GM21423 (cell line): ENCODE data around the gene PROK2.

Experiments used
- ATAC-seq: cut with Tn5 transposase; IDR thresholded peaks from one replicate; pipeline ENCODE4 v1.9.1; 2021; ENCODE audit warnings: mild to moderate bottlenecking, moderate library complexity; ENCODE audit not compliant: unreplicated experiment

The PROK2 gene

DNA sequence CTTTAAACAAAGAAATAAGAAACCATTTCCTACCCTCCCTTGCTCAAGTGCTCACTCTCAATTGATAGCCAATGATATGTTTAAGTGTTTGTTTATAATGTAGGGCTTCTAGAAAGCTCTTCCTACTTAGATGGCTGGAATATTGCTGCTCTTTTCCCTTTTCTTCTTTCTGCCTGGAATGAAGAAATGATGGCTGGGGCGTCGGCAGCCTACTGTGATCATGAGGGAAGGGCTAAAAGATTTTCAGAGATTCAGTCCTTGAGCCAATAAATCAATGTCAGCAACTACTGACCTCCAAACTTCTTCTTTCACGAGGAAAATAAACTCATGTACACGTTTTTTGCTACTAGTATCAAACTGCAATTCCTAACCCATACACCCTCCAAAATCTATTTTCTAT, 33.3 kb downstream of the PROK2 start:
- no peak for ATAC-seq

DNA sequence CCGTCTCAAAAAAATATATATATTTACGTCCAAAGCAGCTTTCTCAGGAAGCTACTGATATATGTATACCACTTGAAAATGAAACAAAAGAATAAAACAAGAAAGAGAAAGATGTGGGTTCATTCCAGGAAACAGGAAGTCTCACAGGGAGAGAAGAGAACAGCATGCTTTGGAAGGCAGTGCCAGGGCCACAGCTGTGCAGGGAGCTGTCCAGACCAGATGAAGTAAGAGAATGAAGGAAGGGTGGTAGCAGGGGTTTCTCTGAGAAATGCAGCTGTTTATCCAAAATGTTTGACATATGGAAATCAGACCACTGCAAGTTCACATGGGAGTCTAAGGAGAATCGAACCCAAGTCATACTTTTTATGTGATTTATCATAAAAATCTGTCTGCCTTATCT, 40.2 kb downstream of the PROK2 start:
- no peak for ATAC-seq

DNA sequence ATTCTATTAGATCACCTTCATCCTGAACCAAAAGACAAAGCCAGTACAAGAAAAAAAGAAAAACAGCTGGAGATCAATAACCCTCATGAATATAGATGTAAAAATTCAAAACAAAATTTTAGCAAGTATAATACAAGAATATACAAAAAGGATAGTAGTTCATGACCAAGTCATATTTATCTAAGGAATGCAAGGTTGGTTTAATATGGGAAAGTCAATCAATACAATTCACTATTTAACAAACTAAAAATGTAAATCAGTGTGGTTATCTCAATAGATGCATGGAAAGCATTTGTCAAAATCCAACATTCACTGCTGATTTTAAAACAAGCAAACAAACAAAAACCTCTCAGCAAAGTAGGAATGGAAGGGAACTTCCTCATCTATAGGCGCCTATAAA, 42.3 kb downstream of the PROK2 start:
- ATAC-seq = no peak

DNA sequence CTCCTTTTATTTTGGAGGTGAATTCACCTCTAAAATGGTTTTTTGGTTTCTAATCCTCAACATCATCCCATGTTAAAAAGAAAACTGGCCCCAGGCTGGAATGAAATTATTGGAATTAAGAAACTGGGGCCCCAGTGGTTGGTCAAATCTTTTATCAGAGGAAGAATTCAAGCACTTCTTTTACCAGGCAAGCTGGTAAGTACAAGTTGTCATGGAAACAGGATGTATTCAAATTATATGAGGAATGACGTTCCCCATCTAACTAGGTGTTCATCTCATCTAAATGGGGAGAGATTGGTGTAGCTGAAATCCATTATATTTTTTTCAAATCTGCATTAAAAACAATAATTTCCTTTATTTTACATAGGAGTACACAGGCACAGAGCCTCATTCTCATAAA, 50.1 kb downstream of the PROK2 start:
- ATAC-seq = no peak

DNA sequence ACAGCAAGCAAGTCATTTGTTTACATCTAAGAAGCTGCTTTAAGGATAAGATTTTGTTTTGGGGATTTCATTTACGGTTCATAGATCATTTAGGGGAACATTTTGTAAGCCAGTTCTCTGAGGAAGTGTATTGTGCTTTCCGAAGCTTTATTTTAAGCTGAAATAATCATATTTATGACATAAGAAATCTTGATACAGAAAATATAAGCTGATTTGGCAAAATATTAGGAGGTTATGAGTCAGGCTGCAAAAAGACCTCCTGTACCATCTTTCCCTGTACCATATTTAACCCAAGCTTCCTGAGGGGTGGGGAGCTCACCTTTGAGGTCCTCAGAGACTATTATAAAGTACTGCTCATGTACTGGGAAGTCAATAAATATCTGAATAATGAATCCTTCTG, 51.6 kb downstream of the PROK2 start:
- ATAC-seq = no peak

DNA sequence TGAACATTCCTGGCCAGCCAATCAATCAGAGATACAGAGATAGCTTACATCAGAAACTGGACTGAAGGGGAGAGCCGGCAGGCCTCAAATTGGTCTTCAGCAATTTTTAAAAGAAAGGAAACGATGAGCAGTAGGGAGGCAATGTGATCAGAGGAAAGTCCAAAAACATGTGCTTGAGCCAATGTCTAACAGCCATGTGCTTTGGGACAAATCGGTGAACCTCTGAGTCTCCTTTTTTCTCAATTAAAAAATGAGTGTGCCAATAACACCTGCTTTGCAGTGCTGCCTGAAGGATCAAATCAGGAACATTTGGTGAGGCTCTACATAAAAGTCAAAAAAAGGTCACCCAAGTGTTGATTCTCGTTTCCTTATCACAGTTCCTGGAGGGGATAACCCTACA, 52.3 kb downstream of the PROK2 start:
- no peak for ATAC-seq

DNA sequence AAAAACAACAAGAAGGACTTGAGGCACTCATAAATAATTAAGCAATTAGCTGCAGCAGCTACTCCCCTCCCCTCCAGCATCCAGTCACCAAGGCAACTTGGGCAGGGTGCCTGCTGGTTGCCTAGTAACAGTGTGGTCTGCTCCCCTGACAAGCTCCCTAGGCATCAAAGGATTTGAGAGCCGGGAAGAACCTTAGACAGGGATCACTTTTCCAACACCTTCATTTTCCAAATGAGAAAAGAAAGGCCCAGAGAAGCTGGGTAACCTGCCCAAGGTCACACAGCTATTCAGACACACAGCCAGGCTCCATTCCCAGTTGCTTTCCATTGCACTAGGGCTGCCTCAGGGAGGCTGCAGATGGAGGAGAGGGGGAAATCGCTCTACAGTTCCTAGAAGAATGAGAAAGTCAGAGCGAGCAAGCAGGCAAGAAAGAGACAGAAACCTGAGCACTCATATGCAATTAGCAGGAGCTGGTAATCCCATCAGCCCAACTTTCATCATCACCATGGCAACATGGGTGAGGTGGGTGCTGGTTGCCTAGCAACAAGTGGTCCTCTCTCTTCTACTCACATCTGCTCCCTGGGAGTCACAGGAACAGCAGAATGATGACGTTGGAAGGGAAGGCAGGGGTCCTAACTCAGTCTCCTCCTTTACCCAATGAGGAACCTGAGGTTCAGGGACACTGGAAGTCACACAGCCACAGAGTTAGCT, 56.2 kb downstream of the PROK2 start:
- no peak for ATAC-seq

DNA sequence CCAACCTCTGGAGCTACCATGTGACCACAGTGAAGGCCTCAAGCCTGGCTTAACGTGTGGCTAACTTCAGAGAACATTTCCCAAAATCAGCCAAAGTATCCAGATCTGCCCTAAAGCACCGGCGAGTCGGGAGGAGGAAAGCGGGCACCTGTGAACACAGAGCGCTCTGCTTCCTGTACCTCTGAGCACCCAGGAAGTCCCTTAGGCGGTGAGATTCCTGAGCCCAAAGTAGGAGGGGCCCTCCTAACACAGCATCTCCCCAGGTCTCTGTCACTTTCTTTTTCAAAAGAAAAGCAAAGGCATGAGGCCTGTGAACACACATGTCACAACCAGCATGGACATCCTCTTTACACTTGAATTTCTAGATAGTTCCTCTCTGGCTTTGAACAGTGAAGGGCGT, 58.8 kb downstream of the PROK2 start:
- ATAC-seq = no peak

DNA sequence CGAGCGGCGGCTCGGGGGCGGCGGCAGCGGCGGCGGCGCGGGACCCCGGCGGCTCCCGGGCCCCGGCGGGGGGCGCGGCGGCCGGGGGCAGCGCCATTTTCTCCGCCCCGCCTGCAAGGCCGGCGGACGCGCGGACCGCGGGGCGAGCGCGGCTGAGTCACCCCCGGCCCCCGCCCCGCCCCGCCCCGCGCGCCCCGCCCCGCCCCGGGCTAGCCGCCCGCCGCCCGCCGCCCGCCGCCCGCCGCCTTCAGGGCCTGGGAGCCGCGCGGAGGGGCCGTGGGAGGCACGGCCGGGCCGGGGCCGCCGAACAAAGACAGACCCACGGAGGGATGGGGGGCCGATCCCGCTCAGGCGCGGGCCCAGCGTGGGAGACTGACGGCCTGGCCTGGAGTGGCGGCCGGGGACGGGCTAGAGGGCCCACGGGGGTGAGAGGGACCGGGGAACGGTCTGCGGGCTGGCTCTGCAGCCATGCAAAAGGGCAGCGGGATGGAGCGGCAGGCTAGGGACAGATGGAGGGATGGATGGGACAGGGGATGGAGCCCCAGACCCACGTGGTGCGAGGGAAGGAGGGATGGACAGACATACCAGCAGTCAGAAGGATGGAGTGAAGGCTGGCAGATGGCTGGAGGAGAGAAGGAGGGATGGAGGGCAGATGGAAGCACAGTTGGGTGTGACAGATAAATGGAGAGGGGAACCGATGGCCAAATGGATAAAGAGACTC, 59.5 kb downstream of the PROK2 start, which contains the start of gene EIF4E3:
TSS of gene EIF4E3 (minus strand) at position 132 of the 721 bp plus-strand sequence. CDS start at position 97, 35 bp downstream.
- ATAC-seq = peak; percentile 31

DNA sequence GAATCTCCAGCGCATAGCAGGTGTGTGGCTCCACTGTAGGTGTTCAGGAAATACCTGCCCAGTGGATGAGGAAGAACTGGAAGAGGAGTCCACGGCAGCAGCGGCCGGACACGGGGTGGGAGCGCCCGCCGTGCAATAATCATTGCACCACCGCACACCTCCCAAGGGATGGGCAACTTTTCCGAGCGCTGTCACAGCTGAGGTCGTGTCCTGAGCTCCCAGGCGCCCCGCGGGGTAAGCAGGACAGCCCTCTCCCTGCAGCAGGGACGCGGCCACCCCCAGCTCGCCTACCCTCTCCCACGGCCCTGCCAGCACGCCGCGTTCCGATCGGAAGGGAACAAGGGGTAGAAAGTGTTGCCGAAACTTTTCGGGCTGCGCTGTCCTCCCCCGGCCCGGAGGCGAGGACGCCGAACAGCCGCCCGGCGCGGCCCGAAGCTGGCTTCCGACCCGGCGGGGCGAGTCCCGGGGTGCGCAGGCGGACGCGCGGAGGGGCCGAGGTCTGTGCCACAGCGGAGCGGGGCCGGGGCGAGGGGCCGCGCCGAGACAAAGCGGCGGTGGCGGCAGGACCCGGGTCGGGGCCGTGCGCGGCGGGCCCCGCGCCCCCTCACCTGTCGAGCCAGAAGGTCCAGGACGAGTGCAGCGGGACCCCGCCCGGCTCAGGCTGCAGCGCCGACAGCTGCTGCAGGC, 60.2 kb downstream of the PROK2 start:
- peak; percentile 40 for ATAC-seq

DNA sequence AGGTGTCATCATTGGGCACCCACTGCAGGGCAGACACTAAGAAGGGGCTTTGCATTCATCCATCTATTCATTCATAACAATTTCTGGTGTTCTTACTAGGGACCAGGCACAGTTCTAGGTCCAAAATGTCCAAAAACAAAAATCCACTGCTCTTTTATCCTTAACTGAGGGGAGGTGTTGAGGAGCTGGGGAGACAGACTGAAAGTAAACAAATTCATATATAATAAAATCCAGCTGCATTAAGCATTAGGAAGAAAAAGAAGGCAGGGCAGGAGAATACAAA, 60.8 kb downstream of the PROK2 start:
- ATAC-seq = no peak

DNA sequence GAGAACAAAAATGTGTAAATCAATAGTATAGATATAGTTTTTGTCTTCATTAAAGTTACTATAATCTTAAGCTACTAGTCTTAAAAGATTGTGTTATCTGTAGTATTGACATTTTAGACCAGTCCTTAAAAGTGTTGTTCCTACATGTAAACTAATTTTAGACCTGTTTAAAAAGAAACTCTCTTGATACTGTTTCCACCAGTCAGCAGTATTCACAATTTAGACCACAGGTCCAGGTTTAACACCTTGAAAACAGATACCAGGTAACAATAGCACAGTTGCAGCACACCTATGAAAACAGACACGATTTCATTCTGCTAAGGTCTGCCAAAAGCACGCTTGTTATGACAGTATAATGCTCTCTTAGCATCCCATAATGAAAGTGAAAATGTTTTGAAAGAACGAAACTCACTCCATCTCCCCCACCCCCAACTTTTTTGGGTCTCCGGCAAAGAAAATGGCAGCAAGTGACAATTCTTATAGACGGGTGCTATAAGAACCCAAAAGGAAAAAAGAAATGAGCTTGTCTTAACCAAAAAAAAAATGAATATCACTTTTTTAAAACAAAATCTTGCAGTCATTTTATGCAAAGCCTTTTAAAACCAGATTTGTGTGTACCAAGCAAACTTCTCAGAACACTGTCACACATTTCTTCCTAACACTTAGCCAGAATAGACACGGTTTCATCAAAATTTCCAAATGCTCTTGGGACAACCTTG, 61.3 kb downstream of the PROK2 start:
- peak; percentile 39 for ATAC-seq

DNA sequence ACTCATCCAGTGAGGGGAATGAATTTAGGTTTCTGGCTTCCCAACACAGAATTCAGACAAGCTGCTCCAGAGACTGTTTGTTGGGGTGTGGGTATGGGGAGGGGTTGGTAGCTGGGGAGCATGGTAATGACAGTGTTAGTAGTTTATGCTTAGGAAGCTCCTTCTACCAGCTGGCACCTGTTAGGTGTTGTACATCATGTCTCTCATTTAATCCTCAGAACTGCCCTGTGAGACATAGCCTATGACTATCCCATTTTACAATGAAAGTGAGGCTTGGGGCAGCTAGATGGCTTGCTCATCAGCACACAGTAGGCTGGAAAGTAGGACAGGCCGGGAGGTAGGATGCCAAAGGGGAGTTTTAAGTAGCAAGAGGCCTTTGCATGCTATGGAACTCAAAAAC, 62.3 kb downstream of the PROK2 start:
- no peak for ATAC-seq
